H54 (cell line): ENCODE measurements around the gene FAIM2.

Source experiments
- DNase-seq: peaks from one replicate; pipeline ENCODE4 v3.0.0; 2011; ENCODE audit warnings: low spot score, mixed read lengths; ENCODE audit not compliant: insufficient read length
- FAIRE-seq: peaks from 3 replicates; lab custom pipeline; 2011; peaks lifted over from hg19 to GRCh38; lab: Jason Lieb, UNC
- POLR2A ChIP-seq: IDR thresholded peaks from 2 replicates; pipeline ENCODE4 v1.6.1; 2011; ENCODE audit warnings: low read depth, mild to moderate bottlenecking, low read length

Gene FAIM2

GRCh38 chr12:49930515-49931288 lies 27.0 kb upstream of the FAIM2 start:
- DNase-seq, result no peak
- FAIRE-seq, result peak; percentile 67
- TF ChIP-seq POLR2A, result no peak

DNA sequence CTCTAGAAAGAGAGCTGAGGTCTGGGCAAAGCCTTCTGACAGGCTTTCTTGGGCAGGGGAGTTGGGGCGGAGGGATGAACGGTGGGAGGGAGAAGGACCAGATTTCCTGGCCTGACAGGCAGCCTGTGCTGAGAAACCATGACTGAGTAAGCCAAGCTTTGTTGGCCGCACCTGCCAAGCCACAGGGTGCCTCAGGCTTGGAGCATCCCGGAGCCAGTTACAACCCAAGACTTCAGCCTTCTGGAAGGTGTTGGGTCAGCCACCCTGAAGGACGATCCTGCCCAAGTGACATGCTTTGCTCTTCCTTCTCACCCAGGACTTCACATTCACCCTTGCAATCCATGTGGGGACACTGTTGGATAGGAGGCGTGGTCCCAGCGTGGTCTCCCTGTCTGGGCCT lies 25.9 kb upstream of the FAIM2 start:
- no peak for TF ChIP-seq POLR2A
- DNase-seq (no peak), FAIRE-seq (no peak)

GRCh38 chr12:49928471-49928870 lies 24.8 kb upstream of the FAIM2 start:
- FAIRE-seq, result no peak
- TF ChIP-seq POLR2A, result no peak
- no peak for DNase-seq

GRCh38 chr12:49925433-49926204 lies 21.9 kb upstream of the FAIM2 start:
- FAIRE-seq (no peak), DNase-seq (no peak)
- TF ChIP-seq POLR2A, result no peak

DNA sequence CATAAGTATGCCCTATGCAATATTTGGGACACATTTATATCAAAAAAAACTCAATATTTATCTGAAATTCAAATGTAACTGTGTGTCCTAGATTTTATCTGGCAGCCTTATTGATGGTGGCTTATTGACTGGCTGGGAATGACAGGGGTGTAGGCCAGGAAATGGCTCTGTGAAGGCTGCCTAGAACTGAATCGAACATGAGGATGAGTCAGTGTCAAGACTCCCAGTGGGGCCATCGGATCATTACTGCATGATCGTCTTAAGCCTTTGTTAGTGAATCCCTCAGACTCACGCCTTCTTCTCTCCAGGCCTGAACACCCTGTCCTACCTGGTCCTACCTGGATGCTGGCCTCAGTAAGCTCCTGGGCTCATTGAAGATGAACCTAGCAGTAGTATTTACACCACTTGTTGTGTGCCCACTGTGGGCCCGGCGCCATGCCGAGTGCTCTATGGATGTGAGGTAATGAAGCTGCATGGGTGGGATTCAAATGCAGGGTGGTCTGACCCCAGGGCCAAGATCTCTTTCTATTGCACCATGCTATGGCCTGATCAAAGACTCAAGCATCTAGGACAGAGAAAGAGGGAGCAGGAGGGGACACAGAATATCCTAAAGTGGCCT lies 21.0 kb upstream of the FAIM2 start:
- FAIRE-seq (no peak), DNase-seq (no peak)
- TF ChIP-seq POLR2A, result no peak

- DNase-seq (no peak), FAIRE-seq (no peak)
- TF ChIP-seq POLR2A, result no peak
Measured at GRCh38 chr12:49923880-49924556, 20.3 kb upstream of the FAIM2 start.

DNA sequence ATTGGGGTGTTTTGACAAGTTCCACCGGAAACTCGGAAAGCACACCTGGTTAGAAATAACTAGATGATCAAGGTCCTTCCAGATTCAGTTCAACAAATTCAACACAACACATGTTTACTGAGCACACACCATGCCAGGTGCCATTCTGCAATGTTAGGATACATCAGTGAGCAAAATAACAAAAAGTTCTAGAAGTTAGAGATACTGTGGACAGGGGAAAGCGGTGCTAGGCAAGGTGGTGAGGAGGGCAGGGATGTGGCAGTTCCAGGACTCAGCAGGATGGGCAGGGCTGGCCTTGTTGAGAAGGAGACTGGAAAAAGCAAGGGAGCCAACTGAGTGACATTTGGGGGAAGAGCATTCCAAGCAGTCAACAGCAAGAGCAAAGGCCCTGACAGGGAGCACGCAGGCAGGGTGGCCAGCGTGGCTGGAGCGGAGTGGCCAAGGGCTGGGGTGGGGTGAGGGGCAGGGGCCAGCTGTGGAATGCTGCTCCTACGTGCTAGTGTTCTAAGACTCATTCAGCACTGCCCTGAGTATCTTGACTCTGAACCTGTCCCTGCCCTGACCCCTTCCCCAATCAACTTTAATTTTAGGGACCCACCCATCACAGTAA lies 19.4 kb upstream of the FAIM2 start:
- no peak for TF ChIP-seq POLR2A
- DNase-seq (no peak), FAIRE-seq (no peak)

GRCh38 chr12:49922349-49923034 lies 18.8 kb upstream of the FAIM2 start:
- FAIRE-seq (no peak), DNase-seq (no peak)
- no peak for TF ChIP-seq POLR2A

GRCh38 chr12:49921936-49922335 lies 18.2 kb upstream of the FAIM2 start:
- no peak for FAIRE-seq
- DNase-seq, result no peak
- no peak for TF ChIP-seq POLR2A

- TF ChIP-seq POLR2A, result no peak
- no peak for FAIRE-seq
- no peak for DNase-seq
Measured at GRCh38 chr12:49921299-49921698, 17.6 kb upstream of the FAIM2 start.

GRCh38 chr12:49920915-49921286 lies 17.2 kb upstream of the FAIM2 start:
- no peak for FAIRE-seq
- DNase-seq, result no peak
- no peak for TF ChIP-seq POLR2A

- FAIRE-seq (no peak), DNase-seq (no peak)
- no peak for TF ChIP-seq POLR2A
Measured at GRCh38 chr12:49920241-49920914, 16.7 kb upstream of the FAIM2 start.

GRCh38 chr12:49917788-49918173 lies 14.1 kb upstream of the FAIM2 start:
- TF ChIP-seq POLR2A, result no peak

More at GRCh38 chr12:49917788-49918173, 14.1 kb upstream of the FAIM2 start:
- FAIRE-seq, result no peak
- no peak for DNase-seq
